HG02759 (cell line): Measurements from ENCODE around the gene L3MBTL3.
"Not testable (repeated sequence)": the region's sequence is repeated elsewhere in the genome, so short reads cannot be mapped to it uniquely, and the experiment has no call there.

ENCODE experiments used
- ATAC-seq: cut with Tn5 transposase; IDR thresholded peaks from one replicate; pipeline ENCODE4 v1.9.1; 2021; ENCODE audit warnings: mild to moderate bottlenecking, moderate library complexity; ENCODE audit not compliant: unreplicated experiment

Gene L3MBTL3

DNA sequence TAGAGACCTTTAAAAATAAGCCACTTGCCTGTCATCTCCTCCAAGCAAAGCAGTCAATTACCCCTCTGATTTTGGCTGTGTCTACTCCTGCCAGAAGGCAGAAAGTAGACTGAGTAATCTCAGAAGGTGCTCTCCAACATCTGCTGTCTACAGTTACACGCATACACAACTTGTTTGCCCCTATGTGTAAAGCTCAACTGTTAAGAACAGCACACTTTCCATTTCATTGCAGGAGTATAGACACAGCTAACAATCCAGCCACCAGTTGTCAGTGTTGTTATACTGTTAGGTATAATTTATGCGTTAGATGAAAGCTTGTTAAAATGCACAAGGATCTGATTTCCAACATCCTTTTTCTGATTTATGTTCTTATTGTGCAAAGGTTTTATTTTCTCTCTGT lies 116.2 kb downstream of the L3MBTL3 start:
- no peak for ATAC-seq

DNA sequence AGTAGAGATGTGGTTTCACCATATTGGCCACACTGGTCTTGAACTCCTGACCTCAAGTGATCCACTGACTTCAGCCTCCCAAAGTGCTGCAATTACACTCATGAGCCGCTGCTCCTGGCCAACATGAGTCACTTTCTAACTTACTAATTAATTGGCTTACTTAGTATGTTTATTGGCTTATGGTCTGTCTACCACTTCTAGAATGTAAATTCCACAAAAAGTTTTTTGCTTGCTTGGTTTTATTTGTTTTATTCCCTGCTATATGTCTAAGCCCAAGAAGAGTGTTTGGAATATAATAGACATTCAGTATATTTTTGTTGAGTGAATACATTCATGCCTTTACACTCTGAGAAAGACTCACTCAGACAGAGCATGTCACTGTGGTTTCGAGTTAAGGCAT lies 118.4 kb downstream of the L3MBTL3 start:
- ATAC-seq, result no peak

DNA sequence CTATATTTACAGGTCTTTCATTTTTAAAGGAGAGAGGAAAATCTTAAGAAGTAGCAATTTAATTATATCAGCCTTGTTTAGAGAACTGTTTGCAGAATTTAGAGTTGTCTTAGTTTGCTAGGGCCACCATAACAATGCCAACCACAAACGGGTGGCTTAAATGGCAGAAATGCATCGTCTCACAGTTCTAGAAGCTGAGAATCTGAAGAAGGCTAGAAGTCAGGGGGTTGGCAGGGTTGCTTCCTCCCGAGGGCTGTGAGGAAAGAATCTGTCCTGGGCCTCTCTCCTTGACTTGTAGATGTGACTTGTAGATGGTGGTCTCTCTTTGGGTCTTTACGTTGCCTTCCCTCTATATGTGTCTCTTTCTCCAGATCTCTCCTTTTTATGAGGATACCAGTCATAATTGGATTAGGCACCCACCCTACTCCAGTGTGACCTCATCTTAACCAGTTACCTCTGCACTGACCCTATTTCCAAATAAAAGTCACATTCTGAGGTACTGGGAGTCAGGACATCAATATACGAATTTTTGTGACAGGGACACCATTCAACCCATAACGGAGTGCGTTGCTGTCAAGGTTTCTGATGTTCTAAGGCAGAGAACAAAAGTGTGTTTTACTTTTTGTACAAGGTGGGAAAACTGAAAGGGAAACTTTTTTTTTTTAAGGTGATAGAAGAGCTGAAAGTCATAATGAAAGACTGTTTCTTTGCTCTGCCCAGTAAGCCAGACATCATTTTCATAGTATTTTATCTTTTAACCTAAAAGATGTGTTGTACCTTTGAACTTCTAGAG lies 119.9 kb downstream of the L3MBTL3 start:
- ATAC-seq, result peak; percentile 61

DNA sequence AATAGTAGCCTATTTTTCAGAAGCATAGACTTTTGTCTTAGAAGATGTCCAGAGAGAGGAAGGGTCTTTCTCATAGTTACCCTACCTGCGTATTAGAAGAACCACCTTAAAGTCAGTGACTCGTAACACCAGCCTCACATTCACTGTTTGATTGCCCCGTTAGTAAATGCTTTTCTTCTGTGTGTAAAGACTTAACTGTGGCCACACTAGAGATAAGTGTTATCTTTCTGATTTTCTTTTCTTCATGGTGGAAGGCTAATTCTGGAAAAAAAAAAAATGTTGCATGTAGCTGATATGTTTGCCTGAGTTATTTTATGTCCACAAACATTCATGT lies 120.5 kb downstream of the L3MBTL3 start:
- peak; percentile 26 for ATAC-seq

DNA sequence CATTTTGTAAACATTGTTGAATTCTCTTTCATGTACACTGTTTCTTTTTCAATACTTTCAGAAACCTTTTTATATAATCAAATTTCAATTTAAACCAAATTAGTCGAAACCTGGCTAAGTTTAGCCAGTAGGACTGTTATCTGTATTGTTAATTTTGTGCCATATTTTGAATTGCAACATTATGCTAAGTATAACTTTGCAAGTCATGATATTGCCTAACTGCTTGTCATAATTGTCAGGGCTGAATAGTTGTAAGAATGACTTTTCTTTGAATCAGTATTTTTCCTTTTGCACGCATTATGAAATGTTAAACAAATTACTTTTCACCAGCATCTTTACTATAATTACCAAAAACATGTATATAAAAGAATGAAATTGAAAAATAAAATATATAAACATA lies 121.7 kb downstream of the L3MBTL3 start:
- ATAC-seq, result no peak

DNA sequence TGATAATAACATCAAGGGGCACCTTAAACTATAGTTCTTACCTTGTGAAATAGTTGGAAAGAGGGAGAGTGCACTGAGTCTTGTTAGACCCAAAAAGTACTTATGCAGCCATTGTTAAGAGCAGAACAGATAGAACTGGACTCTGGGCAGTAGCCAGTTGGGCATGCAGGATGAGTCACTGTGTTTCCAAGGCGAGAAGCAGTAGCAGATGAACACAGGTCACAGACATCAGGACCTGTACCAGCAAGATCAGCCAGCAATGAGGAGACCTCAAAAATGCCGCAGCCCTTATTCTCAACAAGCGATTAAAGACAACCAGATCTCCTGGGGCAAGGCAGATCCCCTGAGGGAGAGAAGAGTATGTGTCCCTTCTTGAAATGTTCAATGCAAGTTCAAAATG lies 125.3 kb downstream of the L3MBTL3 start:
- no peak for ATAC-seq

DNA sequence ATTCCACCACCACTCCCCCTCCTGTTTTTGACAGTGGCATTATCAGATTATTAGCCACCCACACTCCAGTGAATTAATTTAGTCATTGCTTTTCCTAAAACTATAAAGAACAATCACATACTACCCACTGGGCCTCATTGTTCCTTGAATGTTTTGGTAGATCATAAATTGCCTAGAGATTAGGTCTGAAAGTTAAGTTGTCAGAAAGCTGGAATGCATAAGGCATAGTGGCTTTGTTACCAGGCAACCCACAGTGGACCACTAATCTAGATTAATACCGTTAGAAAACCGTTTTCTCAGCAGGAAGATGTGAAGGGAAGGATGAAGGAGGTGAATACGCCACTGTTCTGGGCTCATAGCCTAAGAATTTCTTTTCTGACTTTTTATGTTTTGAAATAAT lies 128.7 kb downstream of the L3MBTL3 start:
- no peak for ATAC-seq

DNA sequence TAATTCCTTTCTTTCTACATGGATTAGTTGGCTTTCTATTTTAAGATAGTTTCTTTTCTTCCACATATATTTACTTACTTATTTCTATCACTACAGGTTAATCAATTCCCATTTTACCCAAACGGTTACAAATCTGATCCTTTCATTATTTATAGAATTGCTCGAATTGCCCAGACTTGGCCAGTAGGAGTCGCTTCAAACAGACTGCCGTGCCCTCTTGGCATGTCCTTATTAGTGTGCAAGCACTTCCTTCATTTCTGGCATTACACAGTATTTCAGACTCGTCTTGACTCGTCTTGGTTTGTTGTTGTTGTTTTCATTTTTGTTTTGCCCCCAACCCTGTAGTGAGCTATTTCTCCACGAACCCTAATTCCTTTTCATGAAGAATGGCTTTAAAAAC lies 129.8 kb downstream of the L3MBTL3 start:
- ATAC-seq, result no peak

DNA sequence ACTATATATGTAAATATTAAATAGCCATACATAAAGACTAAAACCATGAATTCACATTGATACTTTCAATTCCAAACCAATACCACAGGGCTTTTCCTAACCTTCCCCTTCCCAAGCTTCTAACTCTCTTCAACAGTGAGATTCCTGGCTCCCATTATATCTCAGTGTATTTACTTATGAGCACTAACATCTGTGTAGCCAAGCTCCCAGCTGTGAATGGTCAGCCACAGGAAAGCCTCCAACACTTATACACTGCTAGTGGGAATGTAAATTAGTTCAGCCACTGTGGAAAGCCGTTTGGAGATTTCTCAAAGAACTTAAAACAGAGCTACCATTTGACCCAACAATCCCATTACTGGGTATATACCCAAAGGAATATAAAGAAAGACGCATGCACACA lies 130.6 kb downstream of the L3MBTL3 start:
- ATAC-seq, result not testable (repeated sequence)

DNA sequence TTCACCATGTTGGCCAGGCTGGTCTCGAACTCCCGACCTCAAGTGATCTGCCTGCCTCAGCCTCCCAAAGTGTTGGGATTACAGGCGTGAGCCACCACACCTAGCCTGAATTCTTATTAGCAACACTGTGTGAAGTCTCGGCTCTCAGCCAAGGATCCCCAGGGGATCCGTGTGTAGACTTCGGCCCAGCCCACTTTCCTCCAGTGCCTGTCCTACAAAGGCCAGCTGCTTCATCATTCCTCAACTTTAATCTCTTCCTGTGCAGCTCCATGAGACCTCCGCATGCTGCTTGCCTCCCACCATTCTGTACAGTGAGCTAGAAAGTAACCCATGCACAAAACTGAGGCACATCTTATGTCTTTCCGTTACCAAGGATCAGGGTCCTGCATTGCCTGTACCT lies 132.5 kb downstream of the L3MBTL3 start:
- no peak for ATAC-seq

DNA sequence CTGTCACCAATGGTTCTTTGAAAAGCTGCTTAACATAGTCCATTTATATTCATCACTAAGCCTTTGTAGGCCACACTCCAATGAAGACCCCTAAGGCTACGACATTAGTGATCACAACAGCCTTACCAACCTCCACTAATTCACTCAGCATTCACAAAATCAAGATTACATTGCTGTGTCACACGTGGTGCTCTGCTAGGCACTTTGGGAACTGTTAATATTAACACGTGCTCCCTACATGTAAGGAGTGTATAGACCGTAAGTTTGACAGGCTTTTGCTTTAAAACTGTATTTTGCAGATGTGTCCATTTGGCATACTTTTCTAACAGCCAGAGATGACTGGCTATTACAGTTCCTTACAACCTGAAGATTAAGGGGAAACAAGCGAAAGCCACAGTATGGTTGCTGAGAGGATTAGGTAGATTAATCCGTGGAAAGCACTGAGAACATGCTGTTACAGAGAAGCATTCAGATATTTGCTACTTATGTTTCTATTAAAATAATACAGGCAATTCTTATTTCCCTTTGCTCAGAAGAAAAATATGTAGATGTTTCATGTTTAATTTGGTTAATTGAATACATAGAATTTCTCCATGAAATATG lies 134.6 kb downstream of the L3MBTL3 start:
- ATAC-seq, result no peak

DNA sequence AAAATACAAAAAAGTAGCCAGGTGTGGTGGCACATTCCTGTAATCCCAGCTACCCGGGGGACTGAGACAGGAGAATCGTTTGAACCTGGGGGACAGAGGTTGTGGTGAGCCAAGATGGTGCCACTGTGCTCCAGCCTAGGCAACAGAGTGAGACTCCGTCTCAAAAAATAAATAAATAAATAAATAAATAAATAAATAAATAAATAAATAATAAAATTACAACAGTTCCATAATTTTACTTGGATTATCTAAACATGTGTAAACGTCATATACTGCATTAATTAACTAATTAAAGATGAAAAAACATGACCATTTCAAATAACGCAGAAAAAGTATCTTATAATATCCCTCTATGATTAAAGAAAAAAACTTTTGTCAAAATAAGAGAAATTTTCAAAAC lies 138.5 kb downstream of the L3MBTL3 start:
- ATAC-seq, result no peak

DNA sequence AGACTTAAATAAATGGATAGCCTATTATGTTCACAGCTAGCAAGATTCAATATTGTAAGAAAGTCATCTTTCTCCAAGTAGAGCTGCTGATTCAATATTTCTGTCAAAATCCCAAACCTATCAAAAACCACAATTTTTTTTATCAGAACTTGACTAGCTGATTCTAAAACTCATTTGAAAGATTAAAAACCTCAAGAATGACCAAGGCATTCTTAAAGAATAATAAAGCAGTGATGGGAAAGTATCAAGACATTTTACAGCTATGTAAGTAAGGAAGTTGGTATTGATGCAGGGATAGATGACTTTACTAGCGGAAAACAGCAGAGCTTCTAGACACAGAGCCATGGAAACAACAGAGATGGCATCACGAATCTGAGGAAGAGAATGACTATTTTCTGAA lies 139.7 kb downstream of the L3MBTL3 start:
- no peak for ATAC-seq

DNA sequence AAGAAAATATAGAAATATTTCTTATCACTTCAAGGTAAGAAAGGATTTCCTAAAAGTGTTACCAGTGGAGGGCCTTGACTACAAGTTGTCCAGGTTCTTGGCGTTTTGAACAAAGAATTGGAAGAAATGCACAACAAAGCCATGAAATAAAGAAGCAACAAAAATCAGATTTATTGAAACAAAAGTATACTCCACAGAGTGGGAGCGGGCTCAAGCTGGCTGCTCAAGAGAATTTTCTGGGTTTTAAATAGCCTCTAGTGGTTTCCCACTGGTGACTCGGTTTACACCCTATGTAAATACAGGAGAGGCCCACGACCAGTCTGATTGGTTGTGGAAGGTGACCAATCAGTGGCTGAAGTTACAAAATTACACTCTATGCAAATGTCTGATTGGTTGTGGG lies 140.2 kb downstream of the L3MBTL3 start:
- no peak for ATAC-seq

DNA sequence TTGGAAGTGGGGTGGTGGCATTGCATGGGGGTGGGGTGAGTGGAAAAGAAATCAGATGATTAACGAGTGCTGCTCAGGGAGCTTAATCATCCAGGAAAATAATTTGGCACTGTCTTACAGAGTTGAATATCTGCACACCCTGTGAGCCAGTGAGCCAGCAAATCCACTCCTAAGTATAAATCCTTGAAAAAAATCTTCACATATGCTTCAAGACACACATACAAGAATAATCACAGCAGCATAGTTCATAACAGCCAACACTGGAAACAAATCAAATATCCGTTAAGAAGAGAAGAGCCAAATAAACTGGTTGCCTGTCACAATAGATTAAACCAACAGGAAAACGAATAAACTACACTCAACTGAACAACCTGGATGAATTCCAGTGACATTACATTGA lies 141.6 kb downstream of the L3MBTL3 start:
- no peak for ATAC-seq

DNA sequence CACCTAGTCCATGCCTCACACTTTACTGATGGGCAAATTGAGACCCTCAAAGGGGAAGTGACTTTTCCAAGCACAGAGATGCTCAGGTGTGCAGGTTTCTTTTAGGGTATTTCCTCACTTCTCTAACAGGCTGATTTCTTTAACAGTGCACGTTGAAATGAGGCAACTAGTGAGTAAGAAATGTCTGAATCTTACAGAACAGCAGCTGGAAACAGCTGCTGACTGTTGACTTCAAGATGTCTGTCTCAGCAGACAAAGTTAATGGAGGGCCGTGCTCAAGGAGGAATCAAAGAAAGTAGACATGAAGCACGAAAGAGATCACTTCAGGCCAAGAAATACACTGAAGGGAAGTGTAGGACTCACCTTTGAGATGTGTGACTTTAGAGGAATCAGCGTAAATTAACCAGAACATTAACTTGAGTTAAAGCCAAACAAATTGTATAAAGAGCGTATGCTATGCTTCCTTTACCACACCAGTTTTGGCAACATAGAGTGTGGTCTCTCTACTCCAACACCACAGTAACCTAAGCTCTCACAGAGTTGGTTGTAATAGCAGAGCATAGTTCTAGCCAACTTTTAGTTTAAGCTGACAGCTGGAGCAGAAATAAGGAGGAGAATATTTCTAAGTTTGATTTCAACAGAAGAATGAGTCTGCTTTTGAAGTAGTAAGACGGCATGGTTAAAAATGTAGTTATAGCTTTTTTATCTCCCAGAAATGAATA lies 143.5 kb downstream of the L3MBTL3 start:
- ATAC-seq, result peak; percentile 55

DNA sequence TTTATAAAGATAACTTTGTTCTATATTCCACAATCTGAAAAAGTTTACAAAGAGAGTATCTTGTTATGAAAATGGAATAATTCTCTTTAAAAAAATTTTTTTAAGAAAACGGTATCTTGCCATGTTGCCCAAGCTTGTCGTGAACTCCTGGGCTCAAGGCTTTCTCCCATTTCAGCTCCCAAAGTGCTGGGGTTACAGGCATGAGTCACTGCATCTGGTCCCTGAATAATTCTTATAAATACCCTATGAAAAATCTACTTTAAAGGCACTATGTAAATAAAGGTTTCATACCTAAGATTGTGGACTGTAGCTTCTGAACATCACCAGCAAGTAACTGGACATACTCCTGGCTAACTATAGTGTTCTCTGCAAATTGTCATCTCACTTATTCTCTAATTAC lies 144.0 kb downstream of the L3MBTL3 start:
- ATAC-seq, result no peak

DNA sequence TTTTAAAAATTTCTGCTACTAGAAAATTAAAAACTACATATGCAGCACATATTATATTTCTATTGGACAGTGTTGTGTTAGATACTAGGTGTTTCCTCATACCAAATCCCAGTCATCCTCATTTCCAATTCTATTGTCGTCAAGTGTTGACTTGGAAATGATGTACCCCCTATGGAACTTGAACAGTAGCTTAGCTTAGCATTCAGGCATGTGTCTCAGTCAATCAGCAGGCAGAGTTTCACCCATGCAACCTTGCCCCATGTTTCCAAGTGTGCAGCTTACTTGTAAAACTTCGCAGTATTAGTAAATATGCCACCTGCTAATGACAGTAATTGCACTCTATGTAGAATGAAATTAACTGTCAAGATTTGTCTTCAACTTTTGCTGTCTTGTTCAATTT lies 144.9 kb downstream of the L3MBTL3 start:
- ATAC-seq, result no peak

DNA sequence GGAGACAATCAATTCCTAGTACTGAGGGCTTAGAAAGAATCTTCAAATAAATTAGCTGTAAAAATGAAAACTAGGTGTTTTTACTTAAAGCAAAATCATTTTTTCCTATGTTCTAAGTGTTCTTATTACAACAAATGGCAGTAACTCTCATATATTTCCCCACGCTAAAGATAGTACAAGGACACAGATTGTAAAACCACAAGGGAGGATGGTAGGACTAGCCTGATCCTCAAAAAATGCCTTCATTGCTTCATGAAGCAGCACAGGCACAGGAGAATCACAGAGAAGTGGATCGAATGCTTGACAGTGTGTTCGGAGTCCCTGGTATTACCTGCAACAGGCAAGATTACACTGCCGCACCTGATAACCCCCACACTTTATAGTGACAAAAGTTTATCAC lies 145.9 kb downstream of the L3MBTL3 start:
- no peak for ATAC-seq

DNA sequence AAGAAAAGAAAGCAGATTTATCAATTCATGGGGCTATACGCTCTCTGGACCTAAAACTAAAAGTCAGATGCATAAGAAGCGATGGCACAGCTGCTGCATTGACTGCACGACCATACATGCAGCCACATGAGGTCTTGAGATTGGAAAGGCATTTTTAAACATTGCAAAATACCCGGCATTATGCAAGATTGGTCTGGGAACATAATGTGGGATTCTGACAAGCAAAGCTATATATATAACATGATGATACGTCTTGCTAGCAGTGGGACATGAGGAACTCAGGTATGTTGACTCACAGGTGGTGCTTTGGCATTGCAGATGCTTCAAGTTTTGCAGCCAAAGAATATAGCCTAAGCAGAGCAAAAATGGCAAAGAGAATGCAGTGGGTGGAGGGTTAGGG lies 149.3 kb downstream of the L3MBTL3 start:
- no peak for ATAC-seq

DNA sequence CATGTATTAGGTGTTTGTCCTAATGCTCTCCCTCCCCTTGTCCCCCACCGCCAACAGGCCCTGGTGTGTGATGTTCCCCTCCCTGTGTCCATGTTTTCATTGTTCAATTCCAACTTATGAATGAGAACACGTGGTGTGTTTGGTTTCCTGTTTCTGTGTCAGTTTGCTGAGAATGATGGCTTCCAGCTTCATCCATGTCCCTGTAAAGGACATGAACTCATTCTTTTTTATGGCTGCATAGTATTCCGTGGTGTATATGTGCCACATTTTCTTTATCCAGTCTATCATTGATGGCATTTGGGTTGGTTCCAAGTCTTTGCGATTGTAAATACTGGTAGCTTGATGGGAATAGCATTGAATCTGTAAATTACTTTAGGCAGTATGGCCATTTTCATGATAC lies 151.8 kb downstream of the L3MBTL3 start:
- ATAC-seq, result not testable (repeated sequence)

DNA sequence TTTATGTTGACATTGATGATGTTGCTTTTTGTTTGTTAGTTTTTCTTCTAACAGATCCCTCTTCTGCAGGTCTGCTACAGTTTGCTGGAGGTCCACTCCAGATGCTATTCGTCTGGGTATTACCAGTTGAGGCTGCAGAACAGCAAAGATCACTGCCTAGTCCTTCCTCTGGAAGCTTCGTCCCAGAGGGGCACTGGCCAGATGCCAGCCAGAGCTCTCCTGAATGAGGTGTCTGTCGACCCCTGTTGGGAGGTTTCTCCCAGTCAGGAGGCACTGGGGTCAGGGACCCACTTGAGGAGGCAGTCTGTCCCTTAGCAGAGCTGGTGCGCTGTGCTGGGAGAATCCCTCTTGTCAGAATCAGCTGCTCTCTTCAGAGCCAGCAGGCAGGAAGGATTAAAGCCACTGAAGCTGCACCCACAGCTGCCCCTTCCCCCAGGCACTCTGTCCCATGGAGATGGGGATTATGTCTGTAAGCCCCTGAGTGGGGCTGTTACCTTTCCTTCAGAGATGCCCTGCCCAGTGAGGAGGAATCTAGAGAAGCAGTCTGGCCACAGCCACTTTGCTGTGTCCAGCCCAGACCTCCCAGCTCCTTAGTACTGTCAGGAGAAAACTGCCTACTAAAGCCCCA lies 155.1 kb downstream of the L3MBTL3 start:
- not testable (repeated sequence) for ATAC-seq
